OCI-LY1 (cell line): ENCODE measurements around the gene HDLBP.

Source experiments
- H2AFZ ChIP-seq: fragments of 200-600 bp; sonication (generic), shearing (Covaris generic); 2 replicates; pipeline ENCODE4 v1.6.0; 2014; ENCODE audit warnings: antibody characterized with exemption, mild to moderate bottlenecking, low read length
- H3F3A ChIP-seq: fragments of 200-600 bp; sonication (generic), shearing (Covaris generic); 2 replicates; pipeline ENCODE4 v1.6.0; 2014; ENCODE audit warnings: mild to moderate bottlenecking, antibody characterized with exemption, low read length, moderate library complexity; ENCODE audit not compliant: insufficient read depth
- H3K27ac ChIP-seq: fragments of 200-600 bp; sonication (generic); 2 replicates; pipeline ENCODE4 v1.5.1; 2014; ENCODE audit warnings: low read length, mixed run types, mild to moderate bottlenecking, low read depth; ENCODE audit not compliant: poor library complexity, severe bottlenecking
- H3K27me3 ChIP-seq: fragments of 200-600 bp; sonication (generic); 2 replicates; pipeline ENCODE4 v1.6.0; 2014; ENCODE audit warnings: antibody characterized with exemption, mild to moderate bottlenecking, low read length, moderate library complexity; ENCODE audit not compliant: insufficient read depth
- H3K36me3 ChIP-seq: fragments of 200-600 bp; sonication (generic); 2 replicates; pipeline ENCODE4 v1.6.1; 2014; ENCODE audit warnings: mild to moderate bottlenecking, antibody characterized with exemption, low read length, moderate library complexity, mixed read lengths; ENCODE audit not compliant: insufficient read depth
- H3K4me1 ChIP-seq: fragments of 200-600 bp; sonication (generic); 2 replicates; pipeline ENCODE4 v1.5.1; 2014; ENCODE audit warnings: mild to moderate bottlenecking, low read length, moderate library complexity; ENCODE audit not compliant: insufficient read depth, severe bottlenecking
- H3K4me2 ChIP-seq: fragments of 200-600 bp; sonication (generic), shearing (Covaris generic); 2 replicates; pipeline ENCODE4 v1.6.1; 2014; ENCODE audit warnings: low read length
- H3K4me3 ChIP-seq: fragments of 200-600 bp; sonication (generic); 2 replicates; pipeline ENCODE4 v1.5.1; 2014; ENCODE audit warnings: low read length, low read depth, mild to moderate bottlenecking, mixed read lengths; ENCODE audit not compliant: poor library complexity, severe bottlenecking
- H3K79me2 ChIP-seq: fragments of 200-600 bp; shearing (Covaris generic); 2 replicates; pipeline ENCODE4 v1.6.1; 2016; ENCODE audit warnings: mixed run types, low read length, mixed read lengths; ENCODE audit not compliant: insufficient read depth
- H3K9ac ChIP-seq: fragments of 200-600 bp; sonication (generic), shearing (Covaris generic); 2 replicates; pipeline ENCODE4 v1.6.1; 2014; ENCODE audit warnings: mild to moderate bottlenecking, low read length, mixed read lengths
- H3K9me2 ChIP-seq: fragments of 200-600 bp; sonication (generic), shearing (Covaris generic); 2 replicates; pipeline ENCODE4 v1.6.1; 2014; ENCODE audit warnings: low read depth, mild to moderate bottlenecking, low read length, mixed read lengths
- H3K9me3 ChIP-seq: fragments of 200-600 bp; shearing (Covaris generic); 2 replicates; pipeline ENCODE4 v1.6.1; 2014; ENCODE audit warnings: low read length, mixed read lengths
- H4K20me1 ChIP-seq: fragments of 200-600 bp; sonication (generic), shearing (Covaris generic); 2 replicates; pipeline ENCODE4 v1.6.0; 2016; ENCODE audit warnings: mild to moderate bottlenecking, low read length; ENCODE audit not compliant: insufficient read depth
- CTCF ChIP-seq: fragments of 200-600 bp; sonication (generic), shearing (Covaris generic); IDR thresholded peaks from 2 replicates; pipeline ENCODE4 v1.5.1; 2017; ENCODE audit warnings: mild to moderate bottlenecking, antibody characterized with exemption, low read length, moderate library complexity, mixed read lengths
- EZH2 ChIP-seq: fragments of 200-600 bp; sonication (generic), shearing (Covaris generic); IDR thresholded peaks from 2 replicates; pipeline ENCODE4 v1.8.0; 2017; ENCODE audit warnings: borderline replicate concordance, mixed run types, mild to moderate bottlenecking, antibody characterized with exemption, low read length, moderate library complexity, mixed read lengths

The HDLBP gene

DNA sequence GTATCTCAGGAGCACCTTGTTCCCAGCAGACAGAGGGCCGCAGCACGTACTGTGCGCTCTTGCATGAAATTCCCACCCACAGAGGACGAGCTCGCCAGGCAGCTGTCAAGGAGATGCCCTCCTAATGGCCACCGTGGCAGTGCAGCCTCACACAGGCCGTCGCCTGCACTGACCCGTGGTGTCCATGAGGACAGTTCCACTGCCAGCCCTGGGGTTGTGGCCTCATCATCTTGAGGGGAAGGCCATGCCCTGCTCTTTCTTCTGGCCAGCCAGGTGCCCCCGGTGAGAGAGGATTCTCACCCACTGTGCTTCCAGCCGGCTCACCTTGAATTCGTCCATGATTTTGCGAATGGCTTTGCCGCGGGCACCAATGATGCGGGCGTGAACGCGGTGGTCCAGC lies 85.0 kb downstream of the HDLBP start:
- peaks cover 85% of the 10 kb centered on the region for H3K36me3 ChIP-seq
- H3F3A ChIP-seq, result no peaks in the 10 kb centered on the region

GRCh38 chr2:241229563-241230401 lies 85.7 kb downstream of the HDLBP start:
- no peak overlapping the region for H3K4me2 ChIP-seq
- H3K9ac ChIP-seq, result no peak overlapping the region
- no peak for TF ChIP-seq CTCF
- TF ChIP-seq EZH2, result no peak
- H3K9me3 ChIP-seq, result no peaks in the 10 kb centered on the region
- no peaks in the 10 kb centered on the region for H4K20me1 ChIP-seq
- no peaks in the 10 kb centered on the region for H3F3A ChIP-seq
- no peaks in the 10 kb centered on the region for H3K4me1 ChIP-seq
- peaks cover 80% of the 10 kb centered on the region for H3K36me3 ChIP-seq
- no peak overlapping the region for H2AFZ ChIP-seq
- H3K79me2 ChIP-seq, result no peaks in the 10 kb centered on the region
- H3K27ac ChIP-seq, result no peak overlapping the region
- no peaks in the 10 kb centered on the region for H3K27me3 ChIP-seq
- H3K9me2 ChIP-seq, result no peaks in the 10 kb centered on the region
- no peak overlapping the region for H3K4me3 ChIP-seq

More for the DNA sequence above, 85.0 kb downstream of the HDLBP start:
- Histone ChIP-seq H4K20me1 (no peaks in the 10 kb centered on the region), H3K9ac (no peak overlapping the region), H3K9me3 (no peaks in the 10 kb centered on the region), H3K79me2 (no peaks in the 10 kb centered on the region), H3K4me2 (no peak overlapping the region), H3K4me1 (no peaks in the 10 kb centered on the region), H2AFZ (no peak overlapping the region), H3K4me3 (no peak overlapping the region), H3K27me3 (no peaks in the 10 kb centered on the region), H3K27ac (no peak overlapping the region), H3K9me2 (no peaks in the 10 kb centered on the region)
- TF ChIP-seq EZH2 (no peak), CTCF (no peak)

DNA sequence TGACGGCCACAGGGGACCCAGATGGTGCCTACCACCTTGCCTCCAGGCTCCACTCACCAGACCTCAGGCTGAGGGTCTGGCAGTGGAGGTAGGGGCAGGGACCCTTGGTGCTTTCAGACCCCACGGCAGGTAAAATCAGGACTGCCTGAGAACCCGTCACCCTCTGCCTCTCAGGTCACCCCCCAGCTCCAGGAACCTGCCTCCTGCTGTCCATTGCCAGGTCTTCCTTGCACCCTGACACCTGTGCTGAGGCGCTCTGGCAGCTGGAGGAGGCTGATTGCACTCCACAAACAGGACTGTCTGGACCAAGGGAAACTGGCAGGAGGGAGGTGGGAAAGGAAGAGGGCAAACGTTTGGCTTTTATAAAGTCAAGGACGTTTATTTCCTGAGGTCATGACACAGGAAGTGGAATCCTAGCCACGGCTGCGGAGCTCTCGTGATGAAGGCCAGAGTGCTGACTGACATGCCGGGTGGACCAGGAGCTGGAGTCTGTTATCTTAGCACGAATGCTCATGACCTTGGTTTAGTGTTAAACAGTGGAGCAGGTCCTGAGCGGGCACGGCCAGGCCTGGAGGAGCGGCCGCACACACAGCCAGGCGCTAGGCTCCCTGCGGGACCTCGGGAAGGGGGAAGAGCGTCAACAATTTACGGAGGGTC lies 86.5 kb downstream of the HDLBP start:
- Histone ChIP-seq H3F3A (no peaks in the 10 kb centered on the region), H2AFZ (no peak overlapping the region), H3K9me3 (no peaks in the 10 kb centered on the region), H3K27me3 (no peaks in the 10 kb centered on the region), H4K20me1 (no peaks in the 10 kb centered on the region), H3K27ac (no peak overlapping the region), H3K9ac (no peak overlapping the region), H3K4me1 (no peaks in the 10 kb centered on the region), H3K4me3 (no peak overlapping the region), H3K9me2 (no peaks in the 10 kb centered on the region), H3K79me2 (no peaks in the 10 kb centered on the region), H3K4me2 (no peak overlapping the region), H3K36me3 (peaks cover 73% of the 10 kb centered on the region)
- TF ChIP-seq CTCF, result no peak
- TF ChIP-seq EZH2, result no peak
